Measurements from ENCODE around the gene GCFC2. TPM values are rescaled to one million over a fixed set of nuclear protein-coding genes. Genes with fewer than 3 reads are reported as not detected.

The GCFC2 gene
- total and polyA plus RNA-seq, 8 donors: 9.3 to 112 (median 18.5) TPM

DNA sequence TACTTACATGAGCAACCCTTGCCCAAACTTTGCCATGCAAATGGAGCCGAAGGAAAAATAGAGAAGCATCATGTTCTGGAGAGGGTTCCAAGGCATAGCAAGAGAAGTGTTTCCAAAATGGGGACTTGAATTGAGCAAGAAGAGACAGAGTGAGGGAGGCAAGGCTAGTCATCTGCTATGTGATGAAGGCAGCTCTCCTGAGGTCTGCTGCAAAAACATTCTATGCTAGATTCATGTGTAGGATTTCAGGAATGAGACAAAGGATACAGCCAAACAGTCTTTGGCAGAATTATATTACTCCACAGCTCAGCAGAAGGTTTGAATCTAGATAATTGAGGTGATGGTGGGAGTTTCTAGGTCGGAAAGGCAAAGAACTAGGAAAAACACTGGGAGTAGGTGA is 88.2 kb downstream of the GCFC2 start:
- WGBS, 5 donors: 54 to 89% (median 84%) methylated on average over 2 of the region's 2 CpGs
- Histone ChIP-seq H3K27me3 (peaks cover 0 to 16% (median 0%) of the 10 kb centered on the region in 3 donors), H3K36me3 (no peaks in the 10 kb centered on the region), H3K4me1 (no peaks in the 10 kb centered on the region), H3K27ac (no peak overlapping the region), H3K9me3 (peaks cover 0 to 2% (median 0%) of the 10 kb centered on the region in 4 donors), H3K4me3 (no peak overlapping the region)
- intact Hi-C loops (cut with DNase I; ENCODE audit: low total_unique reads): no loop called here
- no peak for DNase-seq
- TF ChIP-seq POLR2A (IDR thresholded peaks at IDR 0.05) (no peak), POLR2AphosphoS5 (IDR thresholded peaks at IDR 0.05) (no peak), EP300 (IDR thresholded peaks at IDR 0.05) (no peak)
- TF ChIP-seq, protein P1, sequence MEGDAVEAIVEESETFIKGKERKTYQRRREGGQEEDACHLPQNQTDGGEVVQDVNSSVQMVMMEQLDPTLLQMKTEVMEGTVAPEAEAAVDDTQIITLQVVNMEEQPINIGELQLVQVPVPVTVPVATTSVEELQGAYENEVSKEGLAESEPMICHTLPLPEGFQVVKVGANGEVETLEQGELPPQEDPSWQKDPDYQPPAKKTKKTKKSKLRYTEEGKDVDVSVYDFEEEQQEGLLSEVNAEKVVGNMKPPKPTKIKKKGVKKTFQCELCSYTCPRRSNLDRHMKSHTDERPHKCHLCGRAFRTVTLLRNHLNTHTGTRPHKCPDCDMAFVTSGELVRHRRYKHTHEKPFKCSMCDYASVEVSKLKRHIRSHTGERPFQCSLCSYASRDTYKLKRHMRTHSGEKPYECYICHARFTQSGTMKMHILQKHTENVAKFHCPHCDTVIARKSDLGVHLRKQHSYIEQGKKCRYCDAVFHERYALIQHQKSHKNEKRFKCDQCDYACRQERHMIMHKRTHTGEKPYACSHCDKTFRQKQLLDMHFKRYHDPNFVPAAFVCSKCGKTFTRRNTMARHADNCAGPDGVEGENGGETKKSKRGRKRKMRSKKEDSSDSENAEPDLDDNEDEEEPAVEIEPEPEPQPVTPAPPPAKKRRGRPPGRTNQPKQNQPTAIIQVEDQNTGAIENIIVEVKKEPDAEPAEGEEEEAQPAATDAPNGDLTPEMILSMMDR (IDR thresholded peaks at IDR 0.05): no peak

DNA sequence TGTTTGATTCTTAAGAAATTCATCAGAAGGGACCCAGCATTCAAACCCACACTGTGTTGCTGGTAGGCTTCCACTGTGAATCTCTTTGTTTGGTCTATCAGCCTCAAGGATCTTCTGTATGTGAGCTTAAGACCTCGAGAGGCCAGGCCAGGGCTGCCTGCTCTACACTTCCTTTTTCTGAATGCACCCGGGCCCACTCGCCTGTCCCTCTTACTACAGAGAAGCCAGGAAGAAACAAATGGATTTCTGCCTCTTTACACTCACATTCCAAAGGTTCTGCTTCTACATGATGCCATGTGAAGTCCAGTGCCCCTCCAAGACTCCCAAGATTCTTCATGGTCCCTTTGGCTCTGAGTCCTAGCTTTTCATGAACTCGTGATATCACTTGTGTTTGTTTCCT is 89.5 kb downstream of the GCFC2 start:
- intact Hi-C loops (cut with DNase I; ENCODE audit: low total_unique reads): no loop called here

DNA sequence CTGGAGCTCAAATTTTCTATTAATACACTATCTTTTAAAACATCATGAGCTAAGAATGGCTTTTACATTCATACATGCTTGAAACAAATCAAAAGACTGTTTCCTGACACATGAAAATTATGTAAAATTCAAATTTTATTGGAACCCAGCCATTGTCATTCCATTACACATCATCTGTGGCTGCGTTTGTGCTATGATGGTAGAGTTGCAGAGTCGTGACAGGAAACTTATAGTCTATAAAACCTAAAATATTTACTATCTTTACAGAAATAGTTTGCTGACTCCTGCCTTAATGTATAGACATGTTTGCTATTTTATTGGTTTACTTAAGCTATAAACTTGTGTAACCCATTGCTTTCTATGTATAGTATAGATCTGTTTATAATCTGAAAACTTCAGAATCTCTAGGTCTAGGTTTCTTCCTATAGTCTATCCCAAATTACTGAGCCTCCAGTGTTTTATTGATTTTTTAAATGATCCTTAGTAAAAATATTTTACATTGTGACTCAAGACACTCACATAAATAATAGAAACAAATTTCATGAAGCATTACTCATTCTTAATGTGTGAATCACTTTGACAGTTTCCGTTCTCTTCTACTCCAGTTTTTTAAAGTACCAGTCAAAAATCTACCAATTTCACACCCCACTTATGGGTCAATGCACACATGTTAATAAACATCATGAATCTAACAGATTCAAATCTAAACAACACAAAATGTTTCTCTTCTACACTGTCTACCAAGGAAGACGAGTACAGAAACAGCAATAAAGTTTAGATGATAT is 90.6 kb downstream of the GCFC2 start:
- WGBS, 5 donors: 77 to 89% (median 80%) methylated on average over 4 of the region's 4 CpGs
- TF ChIP-seq, protein P1 (IDR thresholded peaks at IDR 0.05): no peak
- no peak for TF ChIP-seq POLR2A (IDR thresholded peaks at IDR 0.05)
- TF ChIP-seq POLR2AphosphoS5 (IDR thresholded peaks at IDR 0.05): no peak
- no peak for TF ChIP-seq EP300 (IDR thresholded peaks at IDR 0.05)
- Histone ChIP-seq H3K9me3 (peaks cover 0 to 8% (median 0%) of the 10 kb centered on the region in 4 donors), H3K27ac (no peak overlapping the region), H3K4me3 (no peak overlapping the region), H3K27me3 (peaks cover 0 to 16% (median 0%) of the 10 kb centered on the region in 3 donors), H3K36me3 (no peaks in the 10 kb centered on the region), H3K4me1 (no peaks in the 10 kb centered on the region)
- no peak for DNase-seq
- intact Hi-C loops (cut with DNase I; ENCODE audit: low total_unique reads): no loop called here

More for the DNA sequence above, 89.5 kb downstream of the GCFC2 start:
- TF ChIP-seq POLR2A (IDR thresholded peaks at IDR 0.05): no peak
- TF ChIP-seq, protein P1 (IDR thresholded peaks at IDR 0.05): no peak
- no peak for TF ChIP-seq POLR2AphosphoS5 (IDR thresholded peaks at IDR 0.05)
- TF ChIP-seq EP300 (IDR thresholded peaks at IDR 0.05): no peak
- WGBS, 5 donors: 71 to 80% (median 77%) methylated on average over 4 of the region's 4 CpGs
- Histone ChIP-seq H3K9me3 (peaks cover 0 to 8% (median 0%) of the 10 kb centered on the region in 4 donors), H3K27me3 (peaks cover 0 to 16% (median 0%) of the 10 kb centered on the region in 3 donors), H3K4me3 (no peak overlapping the region), H3K4me1 (no peaks in the 10 kb centered on the region), H3K27ac (no peak overlapping the region), H3K36me3 (no peaks in the 10 kb centered on the region)
- no peak for DNase-seq

DNA sequence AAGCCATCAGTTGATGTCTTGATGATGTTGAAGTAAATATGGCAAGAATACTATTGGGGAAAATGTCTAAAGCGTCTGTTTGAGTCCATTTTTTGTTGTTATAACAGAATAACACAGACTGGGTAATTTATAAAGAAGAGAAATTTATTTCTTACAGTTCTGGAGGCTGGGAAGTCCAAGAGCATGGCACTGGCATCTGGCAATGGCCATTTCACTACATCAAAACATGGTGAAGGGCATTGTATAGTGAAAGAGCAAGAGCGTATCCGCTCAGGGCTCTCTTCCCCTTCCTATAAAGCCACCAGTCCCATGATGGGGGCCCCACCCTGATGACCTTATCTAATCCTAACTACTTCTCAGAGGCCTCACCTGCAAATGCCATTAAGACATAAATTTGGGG is 93.8 kb downstream of the GCFC2 start:
- no peak overlapping the region for H3K27ac ChIP-seq
- no peak for TF ChIP-seq EP300 (IDR thresholded peaks at IDR 0.05)
- no peak for TF ChIP-seq POLR2A (IDR thresholded peaks at IDR 0.05)
- TF ChIP-seq POLR2AphosphoS5 (IDR thresholded peaks at IDR 0.05): no peak
- TF ChIP-seq, protein P1 (IDR thresholded peaks at IDR 0.05): no peak
- H3K9me3 ChIP-seq: peaks cover 0 to 8% (median 0%) of the 10 kb centered on the region in 4 donors
- H3K4me1 ChIP-seq: no peaks in the 10 kb centered on the region
- peaks cover 0 to 7% (median 0%) of the 10 kb centered on the region in 3 donors for H3K27me3 ChIP-seq
- no peak overlapping the region for H3K4me3 ChIP-seq
- no peaks in the 10 kb centered on the region for H3K36me3 ChIP-seq
- DNase-seq: no peak
- WGBS, 5 donors: 87 to 97% (median 92%) methylated on average over 3 of the region's 3 CpGs
- intact Hi-C loops (cut with DNase I; ENCODE audit: low total_unique reads): no loop called here

Data from stomach (tissue), 9 donors.